GM19025 (cell line): Measurements from ENCODE around the gene TMEM187.

Experiments used
- ATAC-seq: cut with Tn5 transposase; IDR thresholded peaks from one replicate; pipeline ENCODE4 v1.9.1; 2021; ENCODE audit warnings: mild to moderate bottlenecking, low read depth, moderate library complexity; ENCODE audit not compliant: unreplicated experiment

The TMEM187 gene

GRCh38 chrX:154032653-154033052 lies 60.1 kb downstream of the TMEM187 start:
- no peak for ATAC-seq
